GM18873 (cell line): ENCODE measurements around the gene HSD17B4.
A peak's percentile ranks its signal among the peaks of the same experiment; 100 is the strongest.
"Not testable (repeated sequence)": the region's sequence is repeated elsewhere in the genome, so short reads cannot be mapped to it uniquely, and the experiment has no call there.

ENCODE experiments used
- ATAC-seq: cut with Tn5 transposase; IDR thresholded peaks from one replicate; pipeline ENCODE4 v1.9.1; 2021; ENCODE audit warnings: mild to moderate bottlenecking, moderate library complexity, moderate number of reproducible peaks; ENCODE audit not compliant: unreplicated experiment, low FRiP score

HSD17B4 gene

DNA sequence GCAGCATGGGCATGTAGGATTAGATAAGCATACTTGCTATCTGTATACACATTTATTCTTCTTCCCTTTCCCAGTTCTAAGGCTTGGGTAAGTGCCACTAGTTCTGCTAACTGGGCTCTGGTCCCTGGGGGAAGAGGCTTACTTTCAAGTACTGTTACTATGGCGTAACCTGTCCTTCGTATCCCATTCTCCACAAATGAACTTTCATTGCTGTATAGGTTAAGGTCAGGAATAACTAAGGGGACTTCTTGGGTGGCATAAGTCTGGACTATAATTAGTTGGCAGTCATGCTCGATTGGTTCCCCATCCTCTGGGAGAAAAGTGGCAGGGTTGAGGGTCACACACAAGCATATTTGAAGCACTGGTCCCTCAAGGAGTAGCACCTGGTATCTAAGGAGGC, 23.7 kb upstream of the HSD17B4 start:
- ATAC-seq = not testable (repeated sequence)

GRCh38 chr5:119432674-119433237, 19.5 kb upstream of the HSD17B4 start:
- ATAC-seq = not testable (repeated sequence)

DNA sequence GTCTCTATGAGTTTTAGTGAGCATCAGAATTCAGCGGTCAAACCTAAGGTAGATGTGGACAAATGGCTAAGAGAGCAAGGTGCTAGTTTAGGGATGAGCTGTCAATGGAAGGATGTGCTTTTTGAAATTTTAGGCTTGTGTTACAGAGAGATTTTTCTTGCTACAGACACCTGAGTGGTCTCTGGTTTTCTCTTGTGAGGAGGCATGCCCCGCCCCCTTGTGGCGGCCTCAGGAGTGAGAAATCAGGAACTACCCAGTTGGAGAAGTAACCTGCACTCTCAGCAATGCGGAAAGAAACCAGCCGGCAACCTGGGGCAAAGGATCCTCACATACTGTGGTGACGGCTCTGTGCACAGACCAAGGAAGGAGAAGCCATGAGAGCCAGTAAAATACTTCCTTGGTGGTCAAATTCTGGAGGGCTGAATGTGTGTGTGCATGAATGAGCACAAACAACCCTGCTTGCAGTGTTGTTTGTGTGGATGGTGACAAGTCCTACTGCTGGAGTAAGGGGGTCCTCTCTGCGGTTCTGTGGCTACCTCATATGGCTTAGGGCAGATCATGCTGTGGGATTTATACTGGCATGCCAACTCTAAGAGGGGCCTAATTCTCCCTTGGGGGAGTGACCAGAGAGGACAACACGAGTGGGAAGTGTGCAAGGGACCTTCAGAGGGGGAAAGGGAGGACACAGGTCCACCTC, 16.7 kb upstream of the HSD17B4 start:
- ATAC-seq = peak; percentile 92

DNA sequence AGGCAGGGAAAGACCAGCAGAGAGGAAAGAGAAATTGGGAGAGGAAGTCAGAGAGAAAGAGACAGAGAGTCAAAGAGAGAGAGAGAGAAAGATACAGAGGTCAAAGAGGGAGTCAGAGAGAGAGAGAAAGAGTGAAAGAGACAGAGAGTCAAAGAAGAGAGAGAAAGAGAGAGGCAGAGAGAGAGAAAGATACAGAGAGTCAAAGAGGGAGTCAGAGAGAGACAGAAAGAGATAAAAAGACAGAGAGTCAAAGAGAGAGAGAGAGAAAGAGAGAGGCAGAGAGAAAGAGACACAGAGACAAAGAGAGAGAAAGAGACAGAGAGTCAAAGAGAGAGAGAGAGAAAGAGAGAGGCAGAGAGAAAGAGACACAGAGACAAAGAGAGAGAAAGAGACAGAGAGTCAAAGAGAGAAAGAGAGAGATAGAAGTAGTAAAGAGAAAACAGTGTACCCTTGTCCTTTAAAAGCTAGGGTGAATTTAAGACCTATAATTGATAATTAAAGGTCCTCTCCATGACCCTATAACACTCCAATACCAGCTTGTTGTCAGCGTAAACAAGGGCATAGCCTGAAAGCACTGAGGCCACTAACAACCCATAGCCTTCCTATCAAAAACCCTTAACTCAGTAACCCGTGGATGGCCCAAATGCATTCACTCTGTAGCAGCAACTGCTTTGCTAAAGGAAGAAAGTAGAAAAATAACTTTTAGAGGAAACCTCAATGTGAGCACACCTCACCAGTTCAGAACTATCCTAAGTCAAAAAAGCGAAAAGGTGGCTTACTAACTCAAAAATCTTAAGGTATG, 14.3 kb upstream of the HSD17B4 start:
- not testable (repeated sequence) for ATAC-seq

- ATAC-seq = not testable (repeated sequence)
These were observed 13.7 kb upstream of the HSD17B4 start for GRCh38 chr5:119438587-119438917.

GRCh38 chr5:119439140-119439631, 13.1 kb upstream of the HSD17B4 start:
- ATAC-seq = no peak

- not testable (repeated sequence) for ATAC-seq
These were observed 12.7 kb upstream of the HSD17B4 start for GRCh38 chr5:119439632-119440031.

- ATAC-seq = not testable (repeated sequence)
These were observed 7.7 kb upstream of the HSD17B4 start for GRCh38 chr5:119444643-119445042.

DNA sequence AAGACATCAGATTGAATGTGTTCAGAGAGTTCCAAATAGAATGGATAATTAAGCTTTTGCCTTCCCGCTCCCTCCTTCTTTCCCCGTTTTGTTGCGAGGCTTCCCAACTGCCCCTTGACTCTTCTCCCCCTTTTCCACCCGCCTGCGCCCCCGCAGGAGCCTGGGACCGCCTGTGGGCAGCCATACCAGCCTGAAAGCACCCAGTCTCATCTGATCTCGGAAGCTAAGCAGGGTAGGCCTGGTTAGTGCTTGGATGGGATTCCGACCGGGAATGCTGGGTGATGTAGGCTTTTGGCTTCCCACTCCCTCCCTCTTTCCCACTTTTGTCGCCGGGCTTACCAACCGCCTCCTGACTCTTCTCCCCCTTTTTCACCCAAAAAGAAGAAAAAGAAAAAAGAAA, 6.8 kb upstream of the HSD17B4 start:
- no peak for ATAC-seq

GRCh38 chr5:119449882-119450281, 2.4 kb upstream of the HSD17B4 start:
- no peak for ATAC-seq

DNA sequence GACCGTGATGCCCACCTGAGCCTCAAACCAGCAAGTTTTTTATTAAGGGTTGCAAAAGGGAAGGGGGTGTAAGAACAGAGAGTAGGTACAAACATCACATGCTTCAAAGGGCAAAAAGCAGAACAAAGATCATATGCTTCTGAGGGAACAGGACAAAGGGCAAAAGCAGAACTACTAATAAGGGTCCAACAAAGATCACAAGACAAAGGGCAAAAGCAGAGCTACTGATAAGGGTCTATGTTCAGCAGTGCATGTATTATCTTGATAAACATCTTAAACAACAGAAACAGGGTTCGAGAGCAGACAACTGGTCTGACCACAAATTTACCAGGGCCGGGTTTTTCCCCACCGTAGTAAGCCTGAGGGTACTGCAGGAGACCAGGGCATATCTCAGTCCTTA, 1.7 kb upstream of the HSD17B4 start:
- ATAC-seq = not testable (repeated sequence)

DNA sequence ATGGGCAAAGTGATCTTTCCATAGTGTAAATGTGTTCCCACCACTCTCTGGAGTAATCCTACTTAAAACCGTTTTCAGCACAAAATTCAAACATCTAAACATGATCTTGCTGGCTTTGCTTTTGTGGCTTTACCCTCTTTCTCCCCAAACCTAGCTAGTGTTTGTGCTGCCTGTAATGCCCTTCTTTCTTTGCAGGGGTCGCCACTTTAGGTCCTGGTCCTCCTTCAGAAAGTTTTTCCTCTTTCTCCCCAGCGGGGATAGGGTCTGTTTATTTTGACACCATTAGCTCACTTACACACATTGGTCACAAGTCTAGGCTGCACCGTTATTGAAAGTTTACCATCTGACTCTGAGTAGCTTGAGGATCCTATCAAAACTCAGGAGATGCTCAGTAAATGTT, 736 bp upstream of the HSD17B4 start:
- ATAC-seq = no peak

- ATAC-seq = no peak
These were observed 281 bp upstream of the HSD17B4 start for GRCh38 chr5:119452060-119452372.

- peak; percentile 6 for ATAC-seq
These were observed 710 bp downstream of the HSD17B4 start for GRCh38 chr5:119453040-119453373.

DNA sequence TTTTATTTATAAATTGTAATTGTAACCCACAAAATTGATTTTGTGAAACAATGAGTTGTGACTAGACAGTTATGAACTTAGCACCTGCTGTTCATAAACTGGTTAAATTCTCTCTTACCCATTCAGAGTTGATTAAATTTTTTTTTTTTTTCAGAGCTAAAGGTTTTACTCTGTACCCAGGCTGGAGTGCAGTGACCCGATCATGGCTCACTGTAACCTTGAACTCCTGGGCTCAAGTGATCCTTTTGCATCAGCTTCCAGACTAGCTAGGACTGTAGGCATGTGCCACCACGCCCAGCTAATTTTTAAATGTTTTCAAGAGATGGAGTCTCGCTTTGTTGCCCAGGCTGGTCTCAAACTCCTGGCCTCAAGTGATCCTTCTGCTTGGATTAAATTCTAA, 1.9 kb downstream of the HSD17B4 start:
- ATAC-seq = no peak

DNA sequence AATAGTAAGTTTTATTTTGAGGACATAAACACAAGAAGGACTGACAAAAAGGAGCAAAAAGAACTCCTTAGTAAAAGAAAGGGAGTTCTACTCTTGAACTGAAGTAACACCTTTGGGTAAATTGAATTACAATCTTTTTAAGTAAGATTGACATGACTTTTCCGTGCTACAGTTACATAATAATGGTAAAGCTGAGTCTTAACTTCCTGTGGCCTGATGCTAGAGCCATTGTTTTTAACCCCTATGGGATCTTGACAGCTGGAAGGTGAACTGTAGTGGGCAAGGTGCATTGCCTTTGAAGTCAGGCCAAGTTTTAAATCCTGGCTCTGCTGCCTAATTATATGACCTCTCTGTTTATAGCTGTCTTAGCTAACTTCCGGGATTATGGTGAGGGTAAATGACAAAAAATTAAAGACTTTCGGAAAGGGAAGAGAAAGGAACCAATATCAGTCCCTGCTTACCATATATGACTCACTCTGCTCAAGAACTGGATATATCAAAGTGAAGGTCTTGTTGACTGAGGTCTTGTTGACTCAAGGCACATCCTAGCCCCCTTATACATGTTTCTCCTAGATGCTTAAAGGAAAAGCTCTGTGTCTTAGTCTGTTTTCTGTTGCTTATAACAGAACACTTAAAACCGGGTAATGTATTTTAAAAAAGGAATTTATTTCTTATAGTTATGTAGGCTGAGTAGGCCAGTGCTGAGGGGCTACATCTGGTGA, 6.8 kb downstream of the HSD17B4 start:
- ATAC-seq = no peak

GRCh38 chr5:119465640-119466039, 13.3 kb downstream of the HSD17B4 start:
- ATAC-seq = no peak

DNA sequence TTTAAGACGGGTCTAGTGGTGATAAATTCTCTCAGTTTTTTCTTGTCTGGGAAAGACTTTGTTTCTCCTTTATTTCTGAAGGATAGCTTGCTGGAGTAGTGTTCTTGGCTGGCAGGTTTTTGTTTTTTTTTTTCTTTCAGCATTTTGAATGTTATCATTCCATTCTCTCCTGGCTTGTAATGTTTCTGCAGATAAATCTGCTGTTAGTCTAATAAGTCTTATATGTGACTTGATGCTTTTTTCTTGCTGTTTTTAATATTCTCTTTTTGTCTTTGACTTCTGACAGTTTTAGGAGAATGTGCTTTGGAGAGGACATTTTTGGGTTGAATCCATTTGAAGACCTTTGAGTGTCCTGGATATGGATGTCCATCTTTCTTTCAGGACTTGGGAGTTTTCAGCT, 16.0 kb downstream of the HSD17B4 start:
- ATAC-seq = no peak

DNA sequence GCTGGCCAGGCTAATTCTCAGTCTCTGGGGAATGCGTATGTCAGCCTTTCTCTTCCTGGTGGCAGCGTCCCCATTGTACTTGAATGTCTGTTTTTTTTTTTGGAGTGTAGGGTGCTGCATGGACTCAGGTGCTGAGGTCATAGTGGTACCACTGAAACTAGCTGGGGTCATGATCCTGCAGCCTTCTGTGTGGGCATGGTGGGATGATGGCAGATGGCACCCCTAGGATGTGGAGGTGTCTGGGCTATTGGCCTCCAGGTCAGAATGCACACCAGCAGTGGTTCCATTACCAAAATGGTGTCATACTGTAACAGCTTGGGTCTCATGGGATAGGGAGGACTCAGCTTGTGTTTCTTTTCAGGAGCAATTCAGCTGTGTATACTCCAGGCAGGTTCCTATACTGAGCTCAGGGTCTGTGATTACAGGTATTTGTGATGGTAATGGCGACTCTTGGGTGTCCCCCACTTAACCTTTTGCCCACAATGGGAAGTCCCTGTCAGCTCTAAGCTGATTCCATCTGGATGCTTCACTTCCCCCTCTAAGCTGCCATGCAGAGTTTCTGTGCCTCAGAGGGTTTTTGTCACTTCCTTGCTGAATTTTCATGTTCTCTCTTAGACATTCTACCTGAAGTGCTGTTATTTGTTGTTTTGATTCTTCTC, 17.9 kb downstream of the HSD17B4 start:
- ATAC-seq = peak; percentile 76

DNA sequence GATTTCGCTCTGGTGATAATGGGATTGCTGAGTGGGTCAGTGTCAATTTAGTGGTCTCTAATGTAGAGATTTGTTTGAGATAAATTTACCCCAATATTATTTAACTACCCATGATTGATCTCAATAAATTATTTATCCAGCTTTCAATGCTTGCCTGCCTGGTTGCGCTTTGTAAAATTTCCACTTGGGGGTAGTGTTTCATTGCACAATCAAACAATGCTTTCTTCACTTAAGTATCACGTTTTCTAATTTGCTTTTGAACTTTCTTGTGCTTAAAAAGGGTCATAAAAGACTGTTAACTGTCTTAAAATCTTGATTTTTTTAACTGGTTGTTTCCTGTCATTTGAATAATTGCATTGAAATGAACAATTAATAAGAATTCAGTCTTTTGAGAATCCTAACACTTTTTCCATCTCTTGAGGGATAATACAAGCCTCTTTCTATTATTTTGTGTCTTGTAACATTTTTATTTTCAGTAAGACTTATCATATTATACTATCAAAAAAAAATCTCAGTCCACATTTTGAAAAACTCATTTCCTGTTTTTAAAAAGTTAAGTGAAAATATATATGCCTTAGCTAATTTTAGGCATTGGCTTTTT, 18.7 kb downstream of the HSD17B4 start:
- ATAC-seq = peak; percentile 37
